ENCODE data around the gene RETREG1.

DNA sequence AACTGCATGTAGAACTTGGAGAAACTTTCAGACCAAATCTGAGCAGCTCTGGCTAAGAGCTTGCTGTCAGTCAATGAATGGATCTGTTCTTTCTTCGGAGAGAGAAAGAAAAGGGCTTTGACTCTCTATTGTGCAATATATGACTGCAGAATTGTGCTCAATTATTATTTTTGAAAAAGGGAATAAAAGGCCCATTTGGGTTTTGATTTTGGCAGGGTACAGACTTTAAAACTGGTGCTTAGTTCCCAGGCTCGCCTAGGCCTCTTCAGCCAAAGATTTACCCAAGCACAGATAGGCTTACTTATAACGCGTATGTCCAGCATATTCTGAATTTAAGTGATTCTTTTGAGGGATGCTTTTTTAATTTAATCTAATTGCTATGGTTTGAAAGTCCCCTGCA, 59.3 kb downstream of the RETREG1 start:
- TF ChIP-seq MYC (IDR thresholded peaks at IDR 0.05; ENCODE audit: low read depth, low read length): no peak
- TF ChIP-seq, protein P1, sequence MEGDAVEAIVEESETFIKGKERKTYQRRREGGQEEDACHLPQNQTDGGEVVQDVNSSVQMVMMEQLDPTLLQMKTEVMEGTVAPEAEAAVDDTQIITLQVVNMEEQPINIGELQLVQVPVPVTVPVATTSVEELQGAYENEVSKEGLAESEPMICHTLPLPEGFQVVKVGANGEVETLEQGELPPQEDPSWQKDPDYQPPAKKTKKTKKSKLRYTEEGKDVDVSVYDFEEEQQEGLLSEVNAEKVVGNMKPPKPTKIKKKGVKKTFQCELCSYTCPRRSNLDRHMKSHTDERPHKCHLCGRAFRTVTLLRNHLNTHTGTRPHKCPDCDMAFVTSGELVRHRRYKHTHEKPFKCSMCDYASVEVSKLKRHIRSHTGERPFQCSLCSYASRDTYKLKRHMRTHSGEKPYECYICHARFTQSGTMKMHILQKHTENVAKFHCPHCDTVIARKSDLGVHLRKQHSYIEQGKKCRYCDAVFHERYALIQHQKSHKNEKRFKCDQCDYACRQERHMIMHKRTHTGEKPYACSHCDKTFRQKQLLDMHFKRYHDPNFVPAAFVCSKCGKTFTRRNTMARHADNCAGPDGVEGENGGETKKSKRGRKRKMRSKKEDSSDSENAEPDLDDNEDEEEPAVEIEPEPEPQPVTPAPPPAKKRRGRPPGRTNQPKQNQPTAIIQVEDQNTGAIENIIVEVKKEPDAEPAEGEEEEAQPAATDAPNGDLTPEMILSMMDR (IDR thresholded peaks at IDR 0.05; ENCODE audit: extremely low read depth in 1 of 2, insufficient read depth in 1 of 2, low read depth in 1 of 2, low read length in 2 of 2): no peak
- TF ChIP-seq JUN (IDR thresholded peaks at IDR 0.05; ENCODE audit: borderline replicate concordance, insufficient read depth, insufficient read length, low read depth): no peak
